ENCODE results near the gene NECTIN3. TPM values are rescaled to one million over a fixed set of nuclear protein-coding genes. Genes with fewer than 3 reads are reported as not detected.

Gene NECTIN3
- total RNA-seq, 1 experiment from 2014 or later = 53.7 TPM

DNA sequence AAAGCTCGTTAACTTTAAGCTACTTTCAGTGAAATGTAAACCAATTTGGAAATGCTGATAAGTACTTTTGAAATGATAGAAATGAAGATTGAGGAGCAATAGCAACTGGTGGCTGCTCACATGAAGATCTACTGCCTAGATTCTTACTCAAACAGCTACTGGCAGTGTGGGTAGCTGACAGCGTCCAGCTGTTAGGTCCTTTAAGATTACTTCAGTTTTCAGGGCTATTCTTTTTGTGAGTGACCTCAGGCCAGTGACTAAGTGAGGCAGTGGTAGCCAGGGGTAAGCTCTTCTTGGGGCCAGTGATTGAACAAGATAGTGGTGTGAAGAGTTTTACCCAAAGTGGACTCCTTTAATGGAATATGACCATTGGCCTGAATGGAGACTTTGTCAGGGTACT lies 41.3 kb downstream of the NECTIN3 start:
- Mint-ChIP-seq H3K27ac (no peak overlapping the region; a peak in 1 of 7 replicates), H3K36me3 (ENCODE audit: insufficient read depth in 1 of 3, low read depth in 3 of 3) (peaks cover 3 to 8% (median 8%) of the 10 kb centered on the region in 3 experiments; a peak in 3 of 7 replicates), H3K4me3 (no peak overlapping the region), H3K27me3 (ENCODE audit: low read depth) (no peaks in the 10 kb centered on the region), H3K9me3 (no peaks in the 10 kb centered on the region; a peak in 1 of 5 replicates), H3K4me1 (peaks cover 33 to 43% of the 10 kb centered on the region in 2 experiments)
- Histone ChIP-seq H3K56ac (ENCODE audit: insufficient read length, low read depth, low read length) (no peak overlapping the region), H3K4ac (ENCODE audit: low read depth, low read length) (no peak overlapping the region), H2BK15ac (ENCODE audit: low read depth, low read length) (no peak overlapping the region), H2AFZ (ENCODE audit: low read length) (no peak overlapping the region), H3K23me2 (ENCODE audit: insufficient read length, low read depth, low read length, poor library complexity, severe bottlenecking) (no peaks in the 10 kb centered on the region), H4K5ac (ENCODE audit: insufficient read length, low read depth, low read length) (no peak overlapping the region), H3K27me3 (ENCODE audit: insufficient read depth, low read length) (no peaks in the 10 kb centered on the region), H4K20me1 (ENCODE audit: control insufficient read depth, insufficient read depth, insufficient read length) (no peaks in the 10 kb centered on the region), H3T11ph (ENCODE audit: low read length) (no peak overlapping the region), H3K9ac (ENCODE audit: extremely low read depth, insufficient read length, low read length) (no peak overlapping the region), H4K91ac (ENCODE audit: insufficient read length, low read depth, low read length) (no peak overlapping the region), H3K4me1 (ENCODE audit: insufficient read depth, low read length) (no peaks in the 10 kb centered on the region; the same call in 1 of the 2 replicates), H2BK5ac (ENCODE audit: insufficient read length, low read length) (no peak overlapping the region), H3K4me2 (ENCODE audit: insufficient read depth, insufficient read length, low read length) (no peak overlapping the region), H2AK5ac (ENCODE audit: insufficient read length, low read length) (no peak overlapping the region), H4K8ac (replicated peaks; ENCODE audit: insufficient read length, low read depth, low read length) (no peak overlapping the region), H3K79me2 (ENCODE audit: insufficient read depth, low read length) (peaks cover 13% of the 10 kb centered on the region; the same call in 1 of the 2 replicates), H3K14ac (ENCODE audit: insufficient read depth, low read length) (no peak overlapping the region), H3K79me1 (ENCODE audit: insufficient read depth, low read depth, low read length, poor library complexity, severe bottlenecking) (no peaks in the 10 kb centered on the region), H3K9me3 (ENCODE audit: control insufficient read depth, low read depth, low read length) (no peaks in the 10 kb centered on the region), H2BK12ac (ENCODE audit: insufficient read length, low read depth, low read length) (no peak overlapping the region), H3K18ac (ENCODE audit: insufficient read length, low read depth, low read length) (no peak overlapping the region), H3K23ac (ENCODE audit: insufficient read length, low read depth, low read length) (no peak overlapping the region), H2BK20ac (ENCODE audit: low read depth, low read length, poor library complexity, severe bottlenecking) (no peak overlapping the region), H3K27ac (ENCODE audit: insufficient read length, low read depth, low read length) (no peak overlapping the region), H2BK120ac (ENCODE audit: low read depth, low read length, poor library complexity, severe bottlenecking) (no peak overlapping the region)
- no CpG with 5 or more reads among the region's 2 CpGs for WGBS (ENCODE audit: extremely low coverage, insufficient read length, low lambda C conversion rate)
- TF ChIP-seq, protein P1, sequence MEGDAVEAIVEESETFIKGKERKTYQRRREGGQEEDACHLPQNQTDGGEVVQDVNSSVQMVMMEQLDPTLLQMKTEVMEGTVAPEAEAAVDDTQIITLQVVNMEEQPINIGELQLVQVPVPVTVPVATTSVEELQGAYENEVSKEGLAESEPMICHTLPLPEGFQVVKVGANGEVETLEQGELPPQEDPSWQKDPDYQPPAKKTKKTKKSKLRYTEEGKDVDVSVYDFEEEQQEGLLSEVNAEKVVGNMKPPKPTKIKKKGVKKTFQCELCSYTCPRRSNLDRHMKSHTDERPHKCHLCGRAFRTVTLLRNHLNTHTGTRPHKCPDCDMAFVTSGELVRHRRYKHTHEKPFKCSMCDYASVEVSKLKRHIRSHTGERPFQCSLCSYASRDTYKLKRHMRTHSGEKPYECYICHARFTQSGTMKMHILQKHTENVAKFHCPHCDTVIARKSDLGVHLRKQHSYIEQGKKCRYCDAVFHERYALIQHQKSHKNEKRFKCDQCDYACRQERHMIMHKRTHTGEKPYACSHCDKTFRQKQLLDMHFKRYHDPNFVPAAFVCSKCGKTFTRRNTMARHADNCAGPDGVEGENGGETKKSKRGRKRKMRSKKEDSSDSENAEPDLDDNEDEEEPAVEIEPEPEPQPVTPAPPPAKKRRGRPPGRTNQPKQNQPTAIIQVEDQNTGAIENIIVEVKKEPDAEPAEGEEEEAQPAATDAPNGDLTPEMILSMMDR (conservative IDR thresholded peaks at IDR 0.05) = no peak
- no peak for DNase-seq
